ENCODE results near the gene ARHGEF11.

ARHGEF11 gene

DNA sequence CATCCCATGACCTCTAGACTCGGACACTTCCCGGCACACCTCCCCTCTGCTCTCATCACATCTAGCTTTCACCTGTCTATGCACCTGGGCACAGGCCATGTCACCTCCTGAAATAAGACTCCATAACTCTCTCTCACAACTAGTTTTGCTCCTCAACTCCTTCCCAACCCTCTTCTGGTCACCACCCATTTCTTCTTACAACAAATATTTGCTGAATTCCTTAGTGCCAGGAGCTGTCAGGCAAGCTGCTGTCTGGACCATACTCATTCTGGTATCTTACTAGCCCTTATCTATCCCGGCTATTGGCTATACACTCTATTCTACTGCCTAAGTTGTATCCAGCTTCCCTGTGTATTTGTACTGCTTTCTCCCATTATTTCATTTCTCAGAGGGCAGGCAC lies 76.0 kb downstream of the ARHGEF11 start:
- DNase-seq (ENCODE audit: low read depth) = no peak
- no peak overlapping the region for H3K4me3 ChIP-seq (ENCODE audit: low read depth, low read length)
- no peak for TF ChIP-seq MYC (IDR thresholded peaks at IDR 0.05; ENCODE audit: low read depth, low read length)
- TF ChIP-seq POLR2A (IDR thresholded peaks at IDR 0.05; ENCODE audit: extremely low read depth, insufficient read length) = no peak
- TF ChIP-seq, protein P1, sequence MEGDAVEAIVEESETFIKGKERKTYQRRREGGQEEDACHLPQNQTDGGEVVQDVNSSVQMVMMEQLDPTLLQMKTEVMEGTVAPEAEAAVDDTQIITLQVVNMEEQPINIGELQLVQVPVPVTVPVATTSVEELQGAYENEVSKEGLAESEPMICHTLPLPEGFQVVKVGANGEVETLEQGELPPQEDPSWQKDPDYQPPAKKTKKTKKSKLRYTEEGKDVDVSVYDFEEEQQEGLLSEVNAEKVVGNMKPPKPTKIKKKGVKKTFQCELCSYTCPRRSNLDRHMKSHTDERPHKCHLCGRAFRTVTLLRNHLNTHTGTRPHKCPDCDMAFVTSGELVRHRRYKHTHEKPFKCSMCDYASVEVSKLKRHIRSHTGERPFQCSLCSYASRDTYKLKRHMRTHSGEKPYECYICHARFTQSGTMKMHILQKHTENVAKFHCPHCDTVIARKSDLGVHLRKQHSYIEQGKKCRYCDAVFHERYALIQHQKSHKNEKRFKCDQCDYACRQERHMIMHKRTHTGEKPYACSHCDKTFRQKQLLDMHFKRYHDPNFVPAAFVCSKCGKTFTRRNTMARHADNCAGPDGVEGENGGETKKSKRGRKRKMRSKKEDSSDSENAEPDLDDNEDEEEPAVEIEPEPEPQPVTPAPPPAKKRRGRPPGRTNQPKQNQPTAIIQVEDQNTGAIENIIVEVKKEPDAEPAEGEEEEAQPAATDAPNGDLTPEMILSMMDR (IDR thresholded peaks at IDR 0.05; ENCODE audit: low read depth, low read length) = no peak

DNA sequence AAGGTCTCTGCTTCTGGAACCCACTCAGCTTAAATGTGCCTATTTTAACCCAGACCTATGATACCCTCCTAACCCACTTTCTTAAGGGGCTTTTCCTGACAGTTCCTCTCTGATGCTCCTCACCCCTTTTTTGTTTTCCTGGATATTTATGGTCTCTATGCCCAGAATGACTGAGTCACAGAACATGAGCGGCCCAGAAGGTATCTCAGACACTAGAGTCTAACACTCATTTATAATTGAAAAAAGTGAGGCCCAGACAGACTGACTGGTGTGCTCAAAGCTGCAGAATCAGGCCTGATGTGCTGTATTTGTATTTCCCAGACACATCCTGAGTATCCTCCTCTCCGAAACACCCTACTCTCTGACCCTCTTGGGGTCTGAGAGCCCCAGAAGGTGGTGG lies 81.1 kb downstream of the ARHGEF11 start:
- no peak for DNase-seq (ENCODE audit: low read depth)
- TF ChIP-seq, protein P1 (IDR thresholded peaks at IDR 0.05; ENCODE audit: low read depth, low read length) = no peak
- TF ChIP-seq MYC (IDR thresholded peaks at IDR 0.05; ENCODE audit: low read depth, low read length) = no peak
- no peak for TF ChIP-seq POLR2A (IDR thresholded peaks at IDR 0.05; ENCODE audit: extremely low read depth, insufficient read length)
- TF ChIP-seq, protein P2, sequence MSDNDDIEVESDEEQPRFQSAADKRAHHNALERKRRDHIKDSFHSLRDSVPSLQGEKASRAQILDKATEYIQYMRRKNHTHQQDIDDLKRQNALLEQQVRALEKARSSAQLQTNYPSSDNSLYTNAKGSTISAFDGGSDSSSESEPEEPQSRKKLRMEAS (IDR thresholded peaks at IDR 0.05; ENCODE audit: low read depth, low read length) = no peak
- no peak overlapping the region for H3K4me3 ChIP-seq (ENCODE audit: low read depth, low read length)

DNA sequence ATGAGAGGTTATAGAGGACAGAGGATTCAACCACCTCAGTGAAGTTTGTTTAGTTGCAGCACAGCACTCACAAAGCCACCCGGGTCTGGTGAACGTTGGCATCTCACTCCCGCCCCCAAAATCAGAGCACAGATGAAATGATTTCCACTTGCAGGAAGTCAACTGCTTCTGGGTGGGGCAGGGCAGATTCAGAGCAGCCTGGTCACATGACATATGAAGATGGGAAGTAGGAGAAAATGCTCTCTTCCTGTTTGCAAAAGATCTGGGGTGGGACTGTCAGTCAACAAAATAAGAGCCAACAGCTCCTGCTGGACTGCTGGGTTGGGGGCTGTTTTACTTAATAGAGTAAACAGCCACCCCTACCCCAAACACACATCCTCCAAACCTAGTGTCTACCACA lies 81.9 kb downstream of the ARHGEF11 start:
- no peak overlapping the region for H3K4me3 ChIP-seq (ENCODE audit: low read depth, low read length)
- TF ChIP-seq, protein P2 (IDR thresholded peaks at IDR 0.05; ENCODE audit: low read depth, low read length) = peak; percentile 16; the same call in 1 of the 2 replicates
- TF ChIP-seq POLR2A (IDR thresholded peaks at IDR 0.05; ENCODE audit: extremely low read depth, insufficient read length) = no peak
- DNase-seq (ENCODE audit: low read depth) = peak; percentile 51

DNA sequence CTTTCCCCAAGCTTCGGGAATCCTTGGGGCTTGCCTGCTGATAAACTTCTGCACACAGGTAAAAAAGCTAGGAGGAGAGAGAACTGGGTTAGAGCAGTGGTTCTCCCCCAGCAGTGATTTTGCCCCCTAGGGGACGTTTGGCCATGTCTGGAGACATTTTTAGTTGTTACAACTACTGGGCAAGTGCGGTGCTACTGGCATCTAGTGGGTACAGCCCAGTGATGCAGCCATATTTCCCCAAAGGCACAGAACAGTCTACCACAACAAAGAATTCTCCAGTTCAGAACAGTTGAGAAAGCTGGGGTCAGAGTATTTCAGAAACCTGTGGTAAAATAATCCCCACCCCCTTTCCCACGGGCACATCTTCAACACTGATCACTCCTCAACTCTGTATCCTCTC lies 83.8 kb downstream of the ARHGEF11 start:
- peak; percentile 38 for DNase-seq (ENCODE audit: low read depth)
- no peak overlapping the region for H3K4me3 ChIP-seq (ENCODE audit: low read depth, low read length)
- TF ChIP-seq MYC (IDR thresholded peaks at IDR 0.05; ENCODE audit: low read depth, low read length) = no peak
- TF ChIP-seq, protein P1 (IDR thresholded peaks at IDR 0.05; ENCODE audit: low read depth, low read length) = peak; percentile 29
- no peak for TF ChIP-seq POLR2A (IDR thresholded peaks at IDR 0.05; ENCODE audit: extremely low read depth, insufficient read length)
- TF ChIP-seq, protein P2 (IDR thresholded peaks at IDR 0.05; ENCODE audit: low read depth, low read length) = no peak

DNA sequence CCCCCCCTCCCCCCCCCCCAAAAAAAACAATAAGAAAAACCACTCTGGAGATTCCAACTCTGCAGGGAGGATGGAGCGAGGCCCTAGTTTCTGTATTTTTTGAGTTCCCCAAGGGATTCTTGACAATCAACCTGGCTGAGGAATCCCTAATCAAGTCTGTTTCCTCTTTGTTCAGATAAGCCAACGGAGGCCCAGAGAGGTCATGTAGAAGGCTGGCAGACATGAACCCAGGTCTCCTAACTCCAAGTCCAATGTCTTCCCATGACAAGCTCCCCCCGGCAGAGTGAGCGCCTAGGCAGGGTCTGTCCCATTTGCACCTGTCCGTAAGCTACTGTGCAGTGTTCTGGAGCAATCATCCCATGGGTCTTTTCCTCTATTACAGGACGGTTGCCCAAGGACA lies 85.6 kb downstream of the ARHGEF11 start:
- TF ChIP-seq MYC (IDR thresholded peaks at IDR 0.05; ENCODE audit: low read depth, low read length) (no peak), POLR2A (IDR thresholded peaks at IDR 0.05; ENCODE audit: extremely low read depth, insufficient read length) (no peak)
- TF ChIP-seq, protein P2 (IDR thresholded peaks at IDR 0.05; ENCODE audit: low read depth, low read length) = no peak
- TF ChIP-seq, protein P1 (IDR thresholded peaks at IDR 0.05; ENCODE audit: low read depth, low read length) = no peak
- DNase-seq (ENCODE audit: low read depth) = no peak
- H3K4me3 ChIP-seq (ENCODE audit: low read depth, low read length) = no peak overlapping the region

DNA sequence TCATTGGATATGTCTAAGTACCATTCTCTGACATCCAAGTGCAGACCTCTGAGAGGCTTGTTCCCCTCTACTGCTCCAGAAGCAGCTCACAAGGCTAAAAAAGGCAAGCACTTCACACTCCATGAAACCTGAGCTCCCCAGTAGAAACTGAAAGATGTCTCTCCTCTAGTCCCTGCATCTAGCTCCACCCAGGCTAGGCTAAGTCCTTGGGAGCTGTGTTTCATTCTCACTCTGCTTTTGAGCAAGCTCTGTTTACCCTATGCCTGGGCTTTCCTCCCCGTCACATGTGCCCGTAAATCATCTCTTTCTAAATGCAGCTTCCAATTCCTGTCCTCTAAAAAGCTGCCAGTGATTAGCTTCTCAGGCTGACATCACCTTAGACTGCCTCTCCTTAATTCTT lies 86.1 kb downstream of the ARHGEF11 start:
- TF ChIP-seq MYC (IDR thresholded peaks at IDR 0.05; ENCODE audit: low read depth, low read length) (no peak), POLR2A (IDR thresholded peaks at IDR 0.05; ENCODE audit: extremely low read depth, insufficient read length) (no peak)
- TF ChIP-seq, protein P1 (IDR thresholded peaks at IDR 0.05; ENCODE audit: low read depth, low read length) = no peak
- TF ChIP-seq, protein P2 (IDR thresholded peaks at IDR 0.05; ENCODE audit: low read depth, low read length) = no peak
- H3K4me3 ChIP-seq (ENCODE audit: low read depth, low read length) = no peak overlapping the region
- no peak for DNase-seq (ENCODE audit: low read depth)

Measured in NB4 (cell line).